NCI-H2081 treated with DMSO at 0.1 percent for 48 hours (cell line): ENCODE results near the gene VCAN.

Experiments used
- DNase-seq: peaks from one replicate; lab custom pipeline; 2025; lab: John Stamatoyannopoulos, UW

VCAN gene

DNA sequence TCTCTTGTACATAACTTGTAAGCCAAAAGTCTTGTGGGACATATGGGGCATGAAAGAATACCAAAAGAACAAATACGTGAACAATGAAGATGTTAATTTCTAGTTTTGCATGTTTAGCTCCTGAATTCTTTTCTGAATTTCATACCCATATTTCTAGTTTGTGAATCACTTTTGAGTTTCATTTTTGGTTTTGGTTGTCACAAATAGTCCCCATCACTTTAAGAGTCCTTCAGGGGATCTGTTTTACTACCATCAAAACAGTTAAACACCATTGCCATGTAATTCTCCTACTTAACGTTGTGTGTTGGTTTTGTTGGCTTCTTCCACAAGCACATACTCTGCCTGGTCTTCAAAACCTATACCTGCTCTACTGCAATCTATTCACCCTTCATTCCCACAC lies 27.0 kb downstream of the VCAN start:
- no peak for DNase-seq

DNA sequence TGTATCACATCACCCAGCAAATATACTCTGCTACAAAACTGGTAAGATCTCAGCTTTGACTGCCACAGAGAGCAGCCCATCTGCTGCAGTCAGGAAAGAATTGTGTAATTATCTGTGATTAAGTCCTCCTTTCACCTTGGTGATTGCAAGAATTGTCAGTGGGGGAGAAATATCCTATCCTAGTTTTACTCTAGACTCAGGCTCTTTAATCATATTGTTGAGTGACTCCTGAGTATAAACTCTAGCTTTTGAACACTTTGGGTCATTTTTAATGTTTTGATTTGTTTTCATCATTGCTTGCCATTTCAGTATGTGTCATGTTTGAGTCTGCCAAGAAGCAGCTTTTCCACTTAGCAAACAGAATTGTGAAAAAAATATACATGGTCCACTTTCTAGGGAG lies 32.1 kb downstream of the VCAN start:
- DNase-seq = no peak

DNA sequence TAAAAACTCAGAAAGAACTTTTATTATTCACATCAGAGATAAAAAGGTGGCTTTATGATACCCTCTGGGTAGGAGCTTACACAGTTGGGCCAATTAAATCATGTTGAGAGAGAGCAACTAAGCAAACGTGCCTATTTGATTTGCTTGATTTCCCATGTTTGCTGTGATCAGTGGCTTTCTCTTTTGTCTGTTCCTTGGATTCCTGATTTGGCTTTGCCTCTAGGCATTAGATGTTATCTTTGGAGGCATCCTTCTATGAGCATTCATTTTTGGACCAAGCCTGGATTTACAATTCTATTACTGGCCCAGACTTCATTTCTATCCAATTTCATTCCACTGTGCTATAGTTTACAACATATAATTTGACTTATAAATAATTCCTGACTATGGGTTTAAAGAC lies 35.9 kb downstream of the VCAN start:
- no peak for DNase-seq

DNA sequence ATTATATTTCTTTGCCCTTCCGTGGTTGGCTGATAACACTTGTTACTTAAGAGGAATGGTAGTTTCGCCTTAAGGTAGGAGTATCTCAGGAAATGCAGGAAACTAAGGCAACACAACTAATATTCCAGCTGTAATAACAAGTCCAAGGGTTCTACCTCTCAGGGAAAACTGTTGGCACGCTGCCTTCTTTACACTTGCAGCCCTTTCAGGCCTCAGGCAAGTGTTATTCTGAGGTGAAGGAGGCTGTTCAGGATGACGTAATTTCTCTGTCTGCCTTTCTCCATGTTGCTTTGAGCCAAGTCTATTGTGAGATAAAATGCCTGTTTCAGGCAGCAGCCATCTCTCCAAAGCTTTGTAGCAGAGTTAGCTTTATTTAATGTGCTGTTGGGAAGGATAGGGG lies 38.0 kb downstream of the VCAN start:
- DNase-seq = no peak

DNA sequence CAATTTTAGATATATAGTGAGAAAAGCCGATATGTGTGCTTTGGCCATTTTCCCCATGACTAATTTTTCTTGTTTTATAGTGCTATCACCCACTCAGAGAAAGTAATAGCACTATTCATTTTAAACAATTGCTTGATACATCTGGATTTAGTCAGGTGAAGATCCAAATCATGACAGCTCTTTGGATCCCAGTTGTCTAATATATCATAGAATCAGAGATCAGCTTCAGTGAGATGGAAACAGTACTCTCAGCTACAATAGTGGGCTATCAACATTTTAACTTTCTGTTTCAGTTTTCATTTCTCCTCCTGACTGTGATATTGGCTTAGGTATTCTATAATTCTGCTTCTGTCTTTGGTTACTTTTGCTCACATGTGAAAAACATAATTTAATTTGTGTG lies 38.7 kb downstream of the VCAN start:
- DNase-seq = no peak

DNA sequence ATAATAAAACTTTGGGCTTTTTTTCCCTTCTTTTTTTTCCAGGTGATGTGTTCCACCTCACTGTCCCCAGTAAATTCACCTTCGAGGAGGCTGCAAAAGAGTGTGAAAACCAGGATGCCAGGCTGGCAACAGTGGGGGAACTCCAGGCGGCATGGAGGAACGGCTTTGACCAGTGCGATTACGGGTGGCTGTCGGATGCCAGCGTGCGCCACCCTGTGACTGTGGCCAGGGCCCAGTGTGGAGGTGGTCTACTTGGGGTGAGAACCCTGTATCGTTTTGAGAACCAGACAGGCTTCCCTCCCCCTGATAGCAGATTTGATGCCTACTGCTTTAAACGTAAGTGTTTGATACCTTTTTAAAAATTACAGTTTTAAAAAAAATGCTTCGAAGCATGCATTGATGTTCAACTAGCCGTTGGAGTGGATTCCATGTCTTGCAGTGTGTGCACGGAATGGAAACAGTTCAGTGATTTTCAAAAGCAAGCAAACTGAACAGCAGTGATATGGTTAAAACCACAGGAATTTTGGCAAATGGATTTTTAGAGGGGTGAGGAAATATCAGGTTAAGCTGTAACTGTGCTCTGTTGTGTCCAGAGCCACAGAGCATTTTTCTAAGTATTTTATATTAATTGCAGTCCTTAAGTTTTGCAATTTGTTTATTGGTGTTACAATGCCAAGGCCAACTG lies 40.7 kb downstream of the VCAN start:
- no peak for DNase-seq

DNA sequence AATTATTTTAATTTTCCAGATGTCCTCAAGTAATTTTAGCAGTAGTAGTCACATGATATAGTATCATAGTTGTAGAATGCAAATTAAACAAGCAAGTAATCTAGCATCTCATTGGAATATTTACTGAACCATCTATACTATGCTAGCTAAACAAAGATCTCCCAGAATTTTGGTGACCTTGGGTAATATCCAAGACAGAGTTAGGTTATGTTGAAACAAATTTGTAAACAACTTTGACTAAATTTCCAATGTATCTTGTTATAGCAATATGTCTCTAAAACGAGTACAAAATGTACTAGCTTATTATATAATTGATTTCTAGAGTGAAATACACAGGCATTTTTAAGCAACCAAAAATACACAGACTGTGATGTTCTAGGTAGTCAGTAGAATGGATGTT lies 41.5 kb downstream of the VCAN start:
- no peak for DNase-seq

DNA sequence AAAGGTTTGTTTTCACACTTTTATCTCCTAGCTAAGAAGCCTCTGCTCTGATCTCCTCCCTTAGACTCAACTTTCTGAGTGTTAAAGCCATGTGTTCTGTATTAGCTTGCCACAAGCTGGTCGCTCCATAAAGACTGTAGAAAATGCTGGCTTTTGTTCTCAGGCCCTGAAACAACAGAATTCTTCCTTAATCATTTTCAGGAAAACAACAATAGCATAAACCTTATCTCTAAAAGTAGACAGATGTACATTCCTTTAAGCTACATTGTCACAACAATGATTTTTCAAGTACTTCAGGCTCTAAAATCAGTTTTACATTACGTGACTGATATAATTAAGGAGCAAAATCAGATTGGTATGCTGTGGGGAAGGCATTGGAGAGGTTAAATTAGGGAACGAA lies 41.9 kb downstream of the VCAN start:
- DNase-seq = no peak

DNA sequence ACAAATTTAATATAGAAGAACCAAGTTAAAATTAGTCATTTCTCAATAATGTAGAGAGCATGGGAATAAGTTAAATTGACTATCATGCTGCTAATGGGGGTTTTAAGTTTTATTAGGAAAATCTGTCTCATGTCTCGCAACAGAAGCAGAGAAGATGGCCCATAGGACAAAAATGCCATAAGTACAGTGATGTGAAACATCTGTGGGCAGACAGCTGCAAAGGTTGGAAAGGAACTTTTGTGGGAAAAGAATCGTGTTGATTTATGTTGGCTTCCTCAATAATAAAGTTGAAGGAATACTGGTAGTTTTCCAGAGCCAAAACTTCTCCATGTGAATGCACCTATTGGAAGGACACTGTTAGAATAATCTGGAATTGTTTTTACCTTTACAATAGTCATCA lies 44.8 kb downstream of the VCAN start:
- no peak for DNase-seq

DNA sequence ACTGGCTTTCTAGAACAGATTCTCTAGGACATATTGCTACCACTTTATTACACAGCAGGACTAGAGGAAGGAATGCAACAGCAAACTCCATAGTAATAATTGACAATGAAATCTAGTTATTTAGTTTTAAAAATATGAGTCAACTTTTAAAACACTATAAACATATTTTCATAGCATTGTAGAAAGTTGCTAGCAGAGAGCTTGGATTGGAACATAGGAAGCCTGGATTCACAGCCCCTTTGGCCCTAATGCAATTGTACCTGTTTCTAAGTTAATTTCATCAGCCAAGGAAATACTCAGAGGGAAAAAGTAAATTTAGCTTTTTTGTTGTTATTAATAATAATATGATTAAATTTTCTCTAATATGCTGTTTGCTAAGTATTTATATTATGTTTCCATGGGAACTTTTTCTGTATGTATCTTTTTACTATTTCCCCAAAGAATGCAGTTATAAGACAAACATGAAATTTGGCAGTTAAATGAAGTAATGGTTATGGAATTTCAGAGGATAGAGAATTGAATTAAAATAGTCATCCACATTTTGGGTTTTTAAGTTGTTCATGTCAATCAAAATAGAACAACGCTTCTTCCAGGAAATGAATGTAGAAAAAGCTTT lies 45.6 kb downstream of the VCAN start:
- no peak for DNase-seq

DNA sequence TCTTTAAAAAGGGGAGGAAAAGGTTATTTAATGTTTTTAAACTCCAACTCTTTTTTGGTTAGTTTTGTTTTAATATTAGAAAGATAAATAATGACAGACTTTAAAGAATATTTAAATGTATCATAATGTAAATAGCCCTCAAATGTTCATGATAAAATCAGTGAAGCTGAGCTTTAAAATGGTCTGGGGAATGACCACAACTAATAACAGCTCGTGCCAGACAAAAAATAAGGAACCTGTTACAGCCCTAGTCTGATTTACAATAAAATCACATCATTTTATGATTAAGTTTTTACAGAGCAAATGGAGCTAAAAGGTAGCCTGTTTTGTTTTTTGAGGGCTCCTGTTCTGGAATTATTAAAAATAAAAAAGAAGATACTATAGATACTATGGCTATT lies 46.1 kb downstream of the VCAN start:
- no peak for DNase-seq

DNA sequence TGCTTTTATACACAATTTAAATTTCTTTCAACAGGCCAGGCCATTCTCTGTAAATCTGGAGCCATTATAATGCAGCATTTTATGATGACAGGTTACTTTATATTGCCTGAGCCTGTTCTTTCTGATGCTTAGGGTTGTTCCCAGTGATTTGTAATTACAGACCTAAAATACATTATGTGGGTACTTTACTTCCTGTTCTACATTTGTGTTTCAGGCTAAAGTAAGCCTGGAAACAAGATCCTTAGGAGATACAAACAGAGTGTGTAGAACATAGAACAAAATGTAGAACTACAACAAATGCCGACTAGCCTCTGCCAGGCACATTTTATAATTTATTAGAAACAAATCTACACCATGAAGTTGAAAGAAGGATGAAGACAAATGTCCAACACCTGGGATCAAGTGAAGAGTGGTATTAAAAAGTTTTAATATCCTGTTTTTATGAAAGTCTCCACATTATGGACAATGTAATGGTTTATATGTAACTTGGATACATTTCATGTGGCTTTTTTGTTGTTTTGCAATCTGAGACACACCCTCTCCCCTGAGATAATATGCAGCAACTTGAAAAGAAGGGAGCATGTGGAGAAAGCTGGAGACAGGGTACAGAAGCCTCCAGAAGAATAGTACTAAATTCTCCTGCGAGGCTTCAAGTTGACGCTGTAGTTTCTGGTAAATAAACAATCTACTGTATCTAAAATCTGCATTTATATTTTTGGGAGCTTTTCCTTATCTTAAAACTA lies 46.9 kb downstream of the VCAN start:
- no peak for DNase-seq

DNA sequence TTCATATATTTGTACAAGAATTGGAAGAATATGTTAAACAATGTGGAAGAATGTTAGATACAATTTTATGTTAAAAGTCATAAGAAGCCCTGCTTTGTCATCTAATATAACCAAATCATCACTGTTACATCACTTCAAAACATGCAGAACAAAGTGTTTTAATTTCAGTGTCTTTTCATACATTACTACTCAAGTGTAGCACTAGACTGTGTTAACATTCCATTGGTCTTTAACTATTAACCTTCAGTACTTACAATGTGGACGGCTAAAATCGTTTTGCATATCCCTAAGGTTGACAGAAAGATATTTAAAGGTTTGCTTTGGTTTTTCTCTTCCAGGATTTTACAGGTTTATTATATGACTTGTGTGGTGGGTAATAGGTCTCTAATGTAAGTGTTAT lies 50.9 kb downstream of the VCAN start:
- no peak for DNase-seq

DNA sequence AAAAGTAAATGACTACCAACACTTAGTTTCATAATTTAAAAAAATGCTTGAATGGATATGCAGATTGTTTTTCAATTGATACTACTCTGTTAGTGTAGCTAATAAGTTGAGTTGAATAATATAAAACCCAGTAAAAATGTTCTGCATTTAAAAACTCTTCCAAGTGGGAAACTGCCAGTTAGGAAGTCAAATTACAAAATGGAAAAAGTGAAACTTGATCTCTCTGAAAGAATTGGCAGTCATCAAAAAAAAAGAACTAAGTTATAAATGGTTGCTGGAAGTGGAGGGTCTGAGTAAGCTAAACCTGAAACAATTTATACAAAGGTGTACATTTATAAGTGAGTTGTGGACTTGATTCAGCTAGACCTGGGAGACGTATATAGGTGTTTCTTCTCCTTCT lies 52.4 kb downstream of the VCAN start:
- no peak for DNase-seq

DNA sequence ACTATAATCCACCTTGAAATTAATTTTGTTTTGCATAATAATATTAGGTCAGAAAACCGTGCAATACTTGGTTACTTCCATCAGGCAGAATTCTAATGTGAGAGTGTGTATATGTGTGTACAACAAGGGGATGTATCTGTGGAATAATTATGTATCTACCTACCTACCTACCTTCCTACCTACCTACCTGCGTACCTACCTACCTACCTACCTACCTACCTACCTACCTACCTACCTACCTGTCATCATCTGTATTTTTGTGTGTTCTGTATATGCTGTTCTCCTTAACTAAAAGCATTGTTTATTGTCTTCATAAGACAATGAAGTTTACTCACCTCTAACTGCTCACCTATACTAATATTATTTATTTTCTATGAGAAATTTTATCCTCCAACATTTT lies 52.8 kb downstream of the VCAN start:
- no peak for DNase-seq

DNA sequence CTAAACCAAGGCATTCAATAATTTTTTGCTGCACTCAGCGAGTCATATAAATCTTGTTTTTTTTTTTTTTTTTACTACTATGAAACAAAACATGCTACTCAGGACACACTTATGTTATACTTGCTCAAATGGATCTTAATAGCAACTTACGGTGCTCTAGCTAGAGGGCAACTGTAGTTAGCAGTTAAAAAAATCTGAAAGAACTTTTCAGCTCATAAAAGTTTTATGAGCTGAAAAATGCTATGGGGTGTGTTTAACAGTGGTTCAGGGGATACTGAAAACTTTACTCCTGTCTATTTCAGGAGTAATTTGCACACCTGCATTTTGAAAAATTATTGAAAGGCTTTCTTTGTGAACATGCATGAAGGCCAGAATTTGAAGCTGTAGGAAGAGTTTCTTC lies 53.4 kb downstream of the VCAN start:
- no peak for DNase-seq

DNA sequence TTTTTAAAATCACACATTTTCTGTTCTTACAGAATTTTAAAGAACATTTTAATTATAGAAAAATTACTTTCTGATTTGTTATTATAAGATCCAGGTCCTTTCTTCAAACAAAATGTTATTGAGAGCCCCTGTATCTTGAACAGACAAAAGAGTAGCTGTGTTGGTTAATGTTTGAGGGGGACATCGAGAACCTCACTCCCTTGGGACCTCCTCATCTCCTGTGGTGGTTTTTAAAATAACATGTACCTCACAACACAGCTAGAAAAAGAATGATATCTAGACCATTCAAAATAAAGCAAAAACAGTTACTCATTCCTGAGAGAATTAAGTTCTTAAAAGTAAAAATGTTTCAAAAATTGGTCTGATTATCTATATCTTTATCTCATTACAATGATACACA lies 54.7 kb downstream of the VCAN start:
- no peak for DNase-seq

DNA sequence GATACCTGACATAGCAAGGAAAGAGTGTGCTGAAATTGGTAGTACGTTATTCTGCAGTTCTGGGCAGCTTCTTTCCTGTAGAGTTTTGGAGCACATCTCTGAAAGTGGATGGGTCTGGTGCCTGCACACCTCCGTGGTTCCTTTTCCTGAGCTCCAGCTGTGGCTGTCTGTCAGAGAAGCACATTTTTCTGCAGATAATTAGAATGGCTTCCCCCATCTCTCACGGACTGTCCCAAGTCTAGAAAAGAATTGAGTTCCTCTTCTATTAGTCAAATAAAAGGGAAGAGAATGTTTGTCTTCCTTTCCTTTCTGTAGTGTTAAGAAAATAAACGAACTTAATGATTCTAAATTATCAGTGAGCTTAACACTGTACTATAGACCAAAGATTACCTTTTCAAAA lies 55.7 kb downstream of the VCAN start:
- DNase-seq = no peak

DNA sequence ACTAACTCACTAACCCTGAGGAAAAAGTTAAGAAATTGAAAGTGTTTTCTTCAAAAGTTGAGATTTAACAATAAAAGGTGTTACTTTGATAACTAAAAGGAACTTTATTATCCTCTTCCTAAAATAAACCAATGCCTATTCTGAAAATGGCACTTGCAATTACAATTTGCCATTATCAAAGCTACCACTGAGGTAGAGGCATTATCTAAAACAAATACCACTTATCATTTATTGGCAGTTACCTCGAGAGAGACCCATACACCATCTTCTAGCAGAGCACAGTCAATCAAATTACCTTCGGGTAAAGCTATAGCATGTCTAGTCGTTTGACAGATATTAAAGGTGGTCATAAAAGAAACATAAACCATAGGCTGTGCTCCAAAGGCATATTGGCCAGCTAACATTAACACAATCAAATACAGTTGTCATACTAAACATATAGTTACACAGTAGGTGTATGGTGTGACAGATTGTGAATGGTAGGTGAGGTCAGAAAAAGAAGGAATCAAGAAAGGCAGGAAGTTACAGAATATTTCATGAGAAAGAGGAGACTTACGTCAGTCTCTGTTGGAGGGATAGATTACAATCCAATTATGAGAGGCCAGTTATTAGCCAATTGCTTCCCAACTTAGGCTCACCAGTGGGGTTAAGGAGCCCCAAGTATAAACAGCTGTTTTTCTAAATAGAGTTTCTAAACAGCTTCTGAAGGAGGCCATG lies 56.3 kb downstream of the VCAN start:
- no peak for DNase-seq

DNA sequence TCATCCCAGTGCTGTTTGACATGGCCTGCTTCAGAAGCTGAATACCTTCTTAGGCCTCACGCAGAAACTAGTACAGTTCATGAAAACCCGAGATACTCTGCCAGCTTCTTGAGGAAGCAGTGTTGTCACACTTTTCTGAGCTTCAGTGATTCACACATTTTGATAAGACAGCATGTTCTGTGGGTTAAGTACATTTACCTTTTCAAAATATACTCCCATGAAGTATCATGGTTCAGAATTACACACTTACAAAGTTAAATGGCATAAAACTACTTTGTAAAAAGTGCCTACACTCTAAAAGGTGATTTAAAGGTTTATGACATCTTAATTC lies 56.9 kb downstream of the VCAN start:
- no peak for DNase-seq

DNA sequence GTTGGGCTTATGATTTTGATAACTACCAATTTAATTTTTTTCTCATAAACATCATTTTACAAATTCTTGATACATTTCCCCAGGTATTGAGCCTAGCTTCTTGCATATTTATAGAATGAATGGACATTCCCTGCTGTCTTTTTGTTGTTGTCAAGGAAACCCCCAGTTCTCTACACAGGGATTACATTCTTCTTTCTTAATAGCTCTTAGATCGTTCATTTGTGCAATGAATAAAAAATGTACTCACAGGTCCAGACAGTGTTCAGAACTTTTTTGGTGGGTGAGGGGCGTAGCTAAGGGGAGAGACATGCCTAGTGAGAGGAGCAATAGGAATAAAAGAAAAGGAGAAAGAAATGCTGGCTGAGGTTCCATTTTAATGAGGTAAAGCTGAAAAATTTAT lies 58.6 kb downstream of the VCAN start:
- no peak for DNase-seq

DNA sequence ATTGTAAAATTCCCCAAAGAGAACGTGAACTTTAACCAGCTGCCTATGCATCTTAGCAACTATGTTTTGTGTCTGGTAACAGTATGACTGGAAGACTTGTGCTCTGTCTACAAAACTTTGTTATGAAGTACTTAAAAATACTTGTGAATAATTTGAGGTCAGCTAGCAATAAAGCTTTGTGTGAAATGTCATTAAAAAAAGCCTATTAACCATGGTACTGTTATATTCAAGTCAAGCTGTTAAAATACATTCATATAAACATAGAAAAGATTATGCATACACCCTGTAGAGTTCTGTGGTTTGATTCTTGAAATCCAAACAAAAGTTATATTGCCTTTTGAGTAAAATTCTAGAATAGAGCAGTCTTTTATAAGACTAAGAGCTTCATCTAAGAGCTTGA lies 60.1 kb downstream of the VCAN start:
- DNase-seq = no peak

DNA sequence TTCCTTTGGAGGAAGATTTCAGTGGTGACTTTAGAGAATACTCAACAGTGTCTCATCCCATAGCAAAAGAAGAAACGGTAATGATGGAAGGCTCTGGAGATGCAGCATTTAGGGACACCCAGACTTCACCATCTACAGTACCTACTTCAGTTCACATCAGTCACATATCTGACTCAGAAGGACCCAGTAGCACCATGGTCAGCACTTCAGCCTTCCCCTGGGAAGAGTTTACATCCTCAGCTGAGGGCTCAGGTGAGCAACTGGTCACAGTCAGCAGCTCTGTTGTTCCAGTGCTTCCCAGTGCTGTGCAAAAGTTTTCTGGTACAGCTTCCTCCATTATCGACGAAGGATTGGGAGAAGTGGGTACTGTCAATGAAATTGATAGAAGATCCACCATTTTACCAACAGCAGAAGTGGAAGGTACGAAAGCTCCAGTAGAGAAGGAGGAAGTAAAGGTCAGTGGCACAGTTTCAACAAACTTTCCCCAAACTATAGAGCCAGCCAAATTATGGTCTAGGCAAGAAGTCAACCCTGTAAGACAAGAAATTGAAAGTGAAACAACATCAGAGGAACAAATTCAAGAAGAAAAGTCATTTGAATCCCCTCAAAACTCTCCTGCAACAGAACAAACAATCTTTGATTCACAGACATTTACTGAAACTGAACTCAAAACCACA lies 67.4 kb downstream of the VCAN start:
- DNase-seq = no peak
